GM23338 (cell line): ENCODE measurements around the gene CDH12. TPM values are rescaled to one million over a fixed set of nuclear protein-coding genes. Genes with fewer than 3 reads are reported as not detected.

Source experiments
- ATAC-seq: fragments of 200-7000 bp; cut with Tn5 transposase; 3 replicates; pipeline ENCODE4 v1.9.1; 2020
- DNase-seq: peaks from one replicate; pipeline ENCODE4 v3.0.0-alpha.2; 2015; ENCODE audit warnings: low spot score
- H2AFZ ChIP-seq: fragments of 200-600 bp; sonication (generic); 2 replicates; pipeline ENCODE4 v1.8.0; 2016; ENCODE audit warnings: antibody characterized with exemption, mild to moderate bottlenecking, moderate library complexity
- H3F3A ChIP-seq: fragments of 200-600 bp; sonication (generic); replicated peaks from 2 replicates; pipeline ENCODE4 v1.8.0; 2017; ENCODE audit warnings: antibody characterized with exemption, mixed run types, low read depth
- H3K27ac ChIP-seq: fragments of 200-600 bp; sonication (generic); 2 replicates; pipeline ENCODE4 v1.6.1; 2016; ENCODE audit warnings: low read depth
- H3K27me3 ChIP-seq: fragments of 200-600 bp; sonication (generic); 2 replicates; pipeline ENCODE4 v1.8.0; 2016; ENCODE audit warnings: mild to moderate bottlenecking, mixed run types, moderate library complexity; ENCODE audit not compliant: insufficient read depth
- H3K36me3 ChIP-seq: fragments of 200-600 bp; sonication (generic); 2 replicates; pipeline ENCODE4 v1.8.0; 2016; ENCODE audit warnings: mild to moderate bottlenecking; ENCODE audit not compliant: insufficient read depth
- H3K4me1 ChIP-seq: fragments of 200-600 bp; sonication (generic); 2 replicates; pipeline ENCODE4 v1.8.0; 2016; ENCODE audit warnings: mild to moderate bottlenecking, moderate library complexity; ENCODE audit not compliant: insufficient read depth
- H3K4me2 ChIP-seq: fragments of 200-600 bp; sonication (generic); 2 replicates; pipeline ENCODE4 v1.7.1; 2017; ENCODE audit warnings: mixed run types
- H3K4me3 ChIP-seq: fragments of 200-600 bp; sonication (generic); 2 replicates; pipeline ENCODE4 v1.6.1; 2016; ENCODE audit warnings: mixed run types
- H3K79me2 ChIP-seq: fragments of 200-600 bp; sonication (generic); replicated peaks from 2 replicates; pipeline ENCODE4 v1.8.0; 2017; ENCODE audit warnings: mild to moderate bottlenecking; ENCODE audit not compliant: insufficient read depth
- H3K9me2 ChIP-seq: fragments of 200-600 bp; sonication (generic); 2 replicates; pipeline ENCODE4 v1.8.0; 2017; ENCODE audit not compliant: insufficient read depth
- H4K20me1 ChIP-seq: fragments of 200-600 bp; sonication (generic); replicated peaks from 2 replicates; pipeline ENCODE4 v1.8.0; 2017; ENCODE audit warnings: mild to moderate bottlenecking; ENCODE audit not compliant: insufficient read depth
- H3K27ac Mint-ChIP-seq: 2 replicates; pipeline ENCODE4 v1.8.0; 2020; ENCODE audit warnings: inconsistent platforms, mild to moderate bottlenecking, moderate library complexity, mixed read lengths
- H3K27me3 Mint-ChIP-seq: 3 replicates; pipeline ENCODE4 v1.8.0; 2022; ENCODE audit warnings: low read depth, mild to moderate bottlenecking, moderate library complexity, mixed read lengths, inconsistent platforms; ENCODE audit not compliant: insufficient read depth, poor library complexity
- H3K36me3 Mint-ChIP-seq: 3 replicates; pipeline ENCODE4 v1.8.0; 2021; ENCODE audit warnings: low read depth, mild to moderate bottlenecking, inconsistent platforms, moderate library complexity, mixed read lengths
- H3K4me1 Mint-ChIP-seq: 3 replicates; pipeline ENCODE4 v1.8.0; 2020; ENCODE audit warnings: mild to moderate bottlenecking, inconsistent platforms, mixed read lengths
- H3K4me3 Mint-ChIP-seq: 3 replicates; pipeline ENCODE4 v1.8.0; 2021; ENCODE audit warnings: moderate library complexity, mild to moderate bottlenecking, inconsistent platforms, mixed read lengths
- H3K9me3 Mint-ChIP-seq: 3 replicates; pipeline ENCODE4 v1.8.0; 2020; ENCODE audit warnings: moderate library complexity, mild to moderate bottlenecking, inconsistent platforms, mixed read lengths
- CREB1 ChIP-seq: fragments of 250-450 bp; sonication (Bioruptor Pico); IDR thresholded peaks from 2 replicates; pipeline ENCODE4 v1.5.0; 2020; ENCODE audit warnings: low read depth, mild to moderate bottlenecking, moderate library complexity
- ETS1 ChIP-seq: IDR thresholded peaks from 2 replicates; pipeline ENCODE4 v1.6.1; 2016; ENCODE audit warnings: antibody characterized with exemption
- EZH2 ChIP-seq: fragments of 200-600 bp; sonication (generic); IDR thresholded peaks from one replicate; pipeline ENCODE4 v1.8.0; 2017; ENCODE audit warnings: antibody characterized with exemption, mild to moderate bottlenecking, low read depth; ENCODE audit not compliant: unreplicated experiment
- EZH2phosphoT487 ChIP-seq: fragments of 200-600 bp; sonication (generic); IDR thresholded peaks from one replicate; pipeline ENCODE4 v1.8.1; 2018; ENCODE audit warnings: antibody characterized with exemption; ENCODE audit not compliant: unreplicated experiment
- JUNB ChIP-seq: IDR thresholded peaks from one replicate; pipeline ENCODE4 v1.6.1; 2016; ENCODE audit warnings: antibody characterized with exemption; ENCODE audit not compliant: unreplicated experiment
- NANOG ChIP-seq: IDR thresholded peaks from 2 replicates; pipeline ENCODE4 v1.6.1; 2016; ENCODE audit warnings: antibody characterized with exemption, borderline replicate concordance
- POLR2AphosphoS5 ChIP-seq: IDR thresholded peaks from 2 replicates; pipeline ENCODE4 v1.6.1; 2016; ENCODE audit warnings: antibody characterized with exemption, low read depth
- REST ChIP-seq: IDR thresholded peaks from one replicate; pipeline ENCODE4 v1.6.1; 2018; ENCODE audit warnings: antibody characterized with exemption; ENCODE audit not compliant: unreplicated experiment
- STAT1 ChIP-seq: IDR thresholded peaks from one replicate; pipeline ENCODE4 v1.6.1; 2016; ENCODE audit warnings: antibody characterized with exemption; ENCODE audit not compliant: unreplicated experiment
- ZNF114 ChIP-seq: fragments of 250-450 bp; sonication (Bioruptor Pico); IDR thresholded peaks from 2 replicates; pipeline ENCODE4 v1.5.0; 2020; ENCODE audit warnings: mild to moderate bottlenecking, moderate library complexity
- ZNF331 ChIP-seq: fragments of 250-450 bp; sonication (Bioruptor Pico); IDR thresholded peaks from 2 replicates; pipeline ENCODE4 v1.5.0; 2020; ENCODE audit warnings: low read depth, mild to moderate bottlenecking, moderate library complexity
- ZNF462 ChIP-seq: fragments of 250-450 bp; sonication (Bioruptor Pico); IDR thresholded peaks from 2 replicates; pipeline ENCODE4 v1.5.0; 2020; ENCODE audit warnings: mild to moderate bottlenecking, moderate library complexity
- polyA plus RNA-seq: library from polyadenylated mRNA; unstranded; fragments of >200 nt; fragmentation: Nextera tagmentation; extraction: Ambion mirVana; gene quantifications from 2 replicates; pipeline ENCODE4 v1.2.1, GENCODE V29; 2016
- total RNA-seq: library from RNA; depleted of rRNA; stranded (reverse); fragments of >200 nt; shearing (Covaris generic); gene quantifications from 2 replicates; pipeline ENCODE4 v1.2.3, GENCODE V29; 2014
- TF ChIP-seq, protein P1 (sequence below), 2 experiments: fragments of 200-600 bp in 1 of 2; sonication (generic) in 1 of 2; conservative IDR thresholded peaks; 2 replicates each; pipeline versions ENCODE4 v1.5.1 to v1.6.1; 2016 to 2017; ENCODE audit warnings: antibody characterized with exemption in 2 of 2, low read depth in 2 of 2, mild to moderate bottlenecking in 2 of 2, moderate library complexity in 1 of 2

CDH12 gene
- total and polyA plus RNA-seq, 2 experiments from 2014 or later, result not detected

DNA sequence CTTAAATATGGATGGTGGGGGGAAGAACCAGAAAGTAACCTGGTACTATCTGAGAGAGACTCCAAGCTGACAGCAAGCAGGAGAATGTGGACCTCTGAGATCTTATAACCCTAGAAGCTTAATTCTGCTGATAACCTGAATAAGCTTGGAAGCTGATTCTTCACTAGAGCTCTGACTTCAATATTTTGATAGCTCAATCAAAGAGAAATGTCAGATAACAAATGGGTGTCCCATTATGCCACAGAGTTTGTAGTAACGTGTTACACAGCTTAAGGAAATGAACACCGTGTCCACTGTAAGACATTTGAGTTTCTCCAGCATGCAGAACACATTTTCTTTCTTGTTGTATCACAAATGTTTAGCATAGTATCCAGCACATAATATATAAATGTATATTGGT lies 626.7 kb downstream of the CDH12 start:
- no peaks in the 10 kb centered on the region for H3F3A ChIP-seq
- H3K4me3 ChIP-seq, result no peak overlapping the region
- no peak for TF ChIP-seq NANOG
- no peak for TF ChIP-seq POLR2AphosphoS5
- TF ChIP-seq ETS1, result no peak
- TF ChIP-seq ZNF462, result no peak
- no peak for TF ChIP-seq STAT1
- no peak for TF ChIP-seq EZH2
- no peak for TF ChIP-seq REST
- TF ChIP-seq CREB1 (CRISPR knock-in tag), result no peak
- no peak for TF ChIP-seq ZNF331 (CRISPR knock-in tag)
- TF ChIP-seq JUNB, result no peak
- TF ChIP-seq EZH2phosphoT487, result no peak
- no peak for TF ChIP-seq ZNF114 (CRISPR knock-in tag)
- TF ChIP-seq, protein P1, sequence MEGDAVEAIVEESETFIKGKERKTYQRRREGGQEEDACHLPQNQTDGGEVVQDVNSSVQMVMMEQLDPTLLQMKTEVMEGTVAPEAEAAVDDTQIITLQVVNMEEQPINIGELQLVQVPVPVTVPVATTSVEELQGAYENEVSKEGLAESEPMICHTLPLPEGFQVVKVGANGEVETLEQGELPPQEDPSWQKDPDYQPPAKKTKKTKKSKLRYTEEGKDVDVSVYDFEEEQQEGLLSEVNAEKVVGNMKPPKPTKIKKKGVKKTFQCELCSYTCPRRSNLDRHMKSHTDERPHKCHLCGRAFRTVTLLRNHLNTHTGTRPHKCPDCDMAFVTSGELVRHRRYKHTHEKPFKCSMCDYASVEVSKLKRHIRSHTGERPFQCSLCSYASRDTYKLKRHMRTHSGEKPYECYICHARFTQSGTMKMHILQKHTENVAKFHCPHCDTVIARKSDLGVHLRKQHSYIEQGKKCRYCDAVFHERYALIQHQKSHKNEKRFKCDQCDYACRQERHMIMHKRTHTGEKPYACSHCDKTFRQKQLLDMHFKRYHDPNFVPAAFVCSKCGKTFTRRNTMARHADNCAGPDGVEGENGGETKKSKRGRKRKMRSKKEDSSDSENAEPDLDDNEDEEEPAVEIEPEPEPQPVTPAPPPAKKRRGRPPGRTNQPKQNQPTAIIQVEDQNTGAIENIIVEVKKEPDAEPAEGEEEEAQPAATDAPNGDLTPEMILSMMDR (conservative IDR thresholded peaks at IDR 0.05; ENCODE audit: low read depth in 2 of 2), result no peak
- H3K27ac Mint-ChIP-seq, result no peak overlapping the region
- DNase-seq, result no peak
- H3K27me3 ChIP-seq, result no peaks in the 10 kb centered on the region
- H3K4me3 Mint-ChIP-seq, result no peak overlapping the region
- H3K9me3 Mint-ChIP-seq, result no peaks in the 10 kb centered on the region
- no peaks in the 10 kb centered on the region for H3K4me1 ChIP-seq
- no peaks in the 10 kb centered on the region for H3K36me3 Mint-ChIP-seq
- H3K9me2 ChIP-seq, result no peaks in the 10 kb centered on the region; the same call in 1 of the 2 replicates
- H3K27me3 Mint-ChIP-seq, result no peaks in the 10 kb centered on the region
- H3K79me2 ChIP-seq, result no peaks in the 10 kb centered on the region
- ATAC-seq, result no peak
- no peak overlapping the region for H2AFZ ChIP-seq
- no peaks in the 10 kb centered on the region for H3K36me3 ChIP-seq
- H3K4me1 Mint-ChIP-seq, result no peaks in the 10 kb centered on the region
- no peaks in the 10 kb centered on the region for H4K20me1 ChIP-seq
- H3K27ac ChIP-seq, result no peak overlapping the region
- H3K4me2 ChIP-seq, result no peak overlapping the region
